Esophagus squamous epithelium (tissue), 4 donors: ENCODE measurements around the gene AMY1B.
"Not testable (repeated sequence)": the region's sequence is repeated elsewhere in the genome, so short reads cannot be mapped to it uniquely, and the experiment has no call there.

Source experiments
- POLR2A ChIP-seq, 4 donors: fragments of 450-650 bp; IDR thresholded peaks; one replicate each; pipeline ENCODE4 v1.6.1; 2017; ENCODE audit warnings: antibody characterized with exemption in 4 of 4, mild to moderate bottlenecking in 4 of 4, moderate library complexity in 3 of 4
- TF ChIP-seq, protein P1 (sequence below), 6 experiments: fragments of 450-650 bp in 4 of 6; fragments of 200-600 bp in 2 of 6; sonication (generic) in 2 of 6; IDR thresholded peaks; one replicate each; pipeline ENCODE4 v1.5.1; 2016 to 2019; ENCODE audit warnings: antibody characterized with exemption in 6 of 6, mild to moderate bottlenecking in 4 of 6, moderate library complexity in 4 of 6

DNA sequence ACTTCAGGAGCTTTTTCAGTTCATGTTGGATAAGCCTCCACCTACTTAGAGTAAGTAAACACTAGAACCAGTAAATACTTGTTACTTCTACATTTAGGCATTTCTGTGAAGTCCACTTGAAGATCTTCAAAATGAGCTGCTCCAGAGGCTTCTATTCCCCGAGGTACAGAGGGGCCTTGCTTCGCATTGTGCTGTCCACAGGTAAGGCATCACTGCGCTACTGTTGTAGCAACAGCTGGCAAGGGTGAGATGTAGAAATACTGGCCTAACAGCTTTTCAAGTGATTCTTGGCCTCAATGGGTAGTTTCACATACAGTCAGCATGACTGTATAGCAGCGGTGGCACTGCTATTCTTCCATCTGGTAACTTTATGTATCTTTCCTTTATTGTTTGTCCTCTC, 45.1 kb downstream of the AMY1B start:
- TF ChIP-seq, protein P1, sequence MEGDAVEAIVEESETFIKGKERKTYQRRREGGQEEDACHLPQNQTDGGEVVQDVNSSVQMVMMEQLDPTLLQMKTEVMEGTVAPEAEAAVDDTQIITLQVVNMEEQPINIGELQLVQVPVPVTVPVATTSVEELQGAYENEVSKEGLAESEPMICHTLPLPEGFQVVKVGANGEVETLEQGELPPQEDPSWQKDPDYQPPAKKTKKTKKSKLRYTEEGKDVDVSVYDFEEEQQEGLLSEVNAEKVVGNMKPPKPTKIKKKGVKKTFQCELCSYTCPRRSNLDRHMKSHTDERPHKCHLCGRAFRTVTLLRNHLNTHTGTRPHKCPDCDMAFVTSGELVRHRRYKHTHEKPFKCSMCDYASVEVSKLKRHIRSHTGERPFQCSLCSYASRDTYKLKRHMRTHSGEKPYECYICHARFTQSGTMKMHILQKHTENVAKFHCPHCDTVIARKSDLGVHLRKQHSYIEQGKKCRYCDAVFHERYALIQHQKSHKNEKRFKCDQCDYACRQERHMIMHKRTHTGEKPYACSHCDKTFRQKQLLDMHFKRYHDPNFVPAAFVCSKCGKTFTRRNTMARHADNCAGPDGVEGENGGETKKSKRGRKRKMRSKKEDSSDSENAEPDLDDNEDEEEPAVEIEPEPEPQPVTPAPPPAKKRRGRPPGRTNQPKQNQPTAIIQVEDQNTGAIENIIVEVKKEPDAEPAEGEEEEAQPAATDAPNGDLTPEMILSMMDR (IDR thresholded peaks at IDR 0.05), result not testable (repeated sequence)
- not testable (repeated sequence) for TF ChIP-seq POLR2A (IDR thresholded peaks at IDR 0.05)
